Measurements from ENCODE around the gene HVCN1. TPM values are rescaled to one million over a fixed set of nuclear protein-coding genes. Genes with fewer than 3 reads are reported as not detected.

HVCN1 gene
- total RNA-seq, 2 donors from 2014 or later, result 0.66 to 1.3 TPM

DNA sequence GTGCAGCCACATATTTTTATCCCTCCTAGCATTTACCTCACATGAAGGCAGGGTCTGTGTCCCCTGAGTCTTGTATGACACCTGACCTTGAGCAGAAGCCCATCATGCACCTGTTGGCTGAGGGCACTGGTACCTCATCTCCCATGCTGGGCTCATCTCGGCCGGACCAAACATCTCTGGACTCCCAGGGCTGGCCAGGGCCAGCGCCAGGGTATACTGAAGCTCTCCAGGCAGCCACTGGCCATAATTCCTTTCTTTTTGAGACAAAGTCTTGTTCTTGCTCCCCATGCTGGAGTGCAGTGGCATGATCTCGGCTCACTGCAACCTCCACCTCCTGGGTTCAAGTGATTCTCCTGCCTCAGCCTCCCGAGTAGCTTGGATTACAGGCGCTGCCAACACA, 22.0 kb downstream of the HVCN1 start:
- TF ChIP-seq POLR2A (IDR thresholded peaks at IDR 0.05), result no peak
- TF ChIP-seq, protein P1, sequence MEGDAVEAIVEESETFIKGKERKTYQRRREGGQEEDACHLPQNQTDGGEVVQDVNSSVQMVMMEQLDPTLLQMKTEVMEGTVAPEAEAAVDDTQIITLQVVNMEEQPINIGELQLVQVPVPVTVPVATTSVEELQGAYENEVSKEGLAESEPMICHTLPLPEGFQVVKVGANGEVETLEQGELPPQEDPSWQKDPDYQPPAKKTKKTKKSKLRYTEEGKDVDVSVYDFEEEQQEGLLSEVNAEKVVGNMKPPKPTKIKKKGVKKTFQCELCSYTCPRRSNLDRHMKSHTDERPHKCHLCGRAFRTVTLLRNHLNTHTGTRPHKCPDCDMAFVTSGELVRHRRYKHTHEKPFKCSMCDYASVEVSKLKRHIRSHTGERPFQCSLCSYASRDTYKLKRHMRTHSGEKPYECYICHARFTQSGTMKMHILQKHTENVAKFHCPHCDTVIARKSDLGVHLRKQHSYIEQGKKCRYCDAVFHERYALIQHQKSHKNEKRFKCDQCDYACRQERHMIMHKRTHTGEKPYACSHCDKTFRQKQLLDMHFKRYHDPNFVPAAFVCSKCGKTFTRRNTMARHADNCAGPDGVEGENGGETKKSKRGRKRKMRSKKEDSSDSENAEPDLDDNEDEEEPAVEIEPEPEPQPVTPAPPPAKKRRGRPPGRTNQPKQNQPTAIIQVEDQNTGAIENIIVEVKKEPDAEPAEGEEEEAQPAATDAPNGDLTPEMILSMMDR (IDR thresholded peaks at IDR 0.05), result no peak
- Histone ChIP-seq H3K36me3 (replicated peaks in 1 of 2; ENCODE audit: insufficient read depth in 1 of 2, low read depth in 2 of 2) (no peaks in the 10 kb centered on the region), H3K9me3 (no peaks in the 10 kb centered on the region), H3K27me3 (no peaks in the 10 kb centered on the region), H3K4me3 (no peak overlapping the region), H3K4me1 (no peaks in the 10 kb centered on the region), H3K27ac (no peak overlapping the region)
- no peak for DNase-seq
- ATAC-seq, result no peak
- WGBS, 2 donors, result 89 to 91% methylated on average over 6 of the region's 6 CpGs
- intact Hi-C loops (cut with DNase I), result no loop called here

DNA sequence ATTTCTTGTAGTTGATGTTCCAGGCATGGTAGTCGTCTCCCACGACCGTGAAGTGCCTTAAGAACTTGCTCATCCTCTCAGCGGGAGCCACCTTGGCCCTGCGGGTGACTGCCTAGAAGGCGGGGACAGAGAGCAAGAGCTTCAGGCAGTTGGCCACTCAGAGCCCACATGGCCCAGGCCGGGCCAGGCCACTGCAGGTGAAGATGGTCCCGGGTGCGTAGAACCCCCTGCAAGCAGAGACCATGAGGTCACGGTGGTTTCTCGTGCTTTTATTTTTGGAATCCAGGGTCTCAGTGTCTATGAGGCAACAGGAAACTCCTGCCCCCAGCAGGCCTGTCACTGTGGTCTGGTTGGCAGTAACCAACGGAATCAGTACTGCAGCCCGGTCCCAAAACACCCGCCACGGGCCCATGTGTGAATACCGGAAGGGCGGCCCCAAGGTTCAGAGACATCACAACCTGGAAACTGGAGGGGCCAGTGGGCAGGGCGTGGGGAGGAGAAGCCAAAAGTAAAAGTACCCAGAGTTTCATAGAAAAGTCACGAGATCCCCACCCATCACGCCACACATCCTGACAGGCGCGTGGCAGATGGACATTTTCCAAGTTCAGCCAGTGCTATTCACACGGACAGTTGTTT, 27.5 kb downstream of the HVCN1 start:
- no peak overlapping the region for H3K4me3 ChIP-seq
- no peaks in the 10 kb centered on the region for H3K36me3 ChIP-seq (replicated peaks in 1 of 2; ENCODE audit: insufficient read depth in 1 of 2, low read depth in 2 of 2)
- no peak for TF ChIP-seq POLR2A (IDR thresholded peaks at IDR 0.05)
- TF ChIP-seq, protein P1 (IDR thresholded peaks at IDR 0.05), result no peak
- no peaks in the 10 kb centered on the region for H3K4me1 ChIP-seq
- intact Hi-C loops (cut with DNase I), result no loop called here
- DNase-seq (peak in 2 of 4 donors; percentile 21 to 26), ATAC-seq (no peak)
- H3K27me3 ChIP-seq, result no peaks in the 10 kb centered on the region
- H3K9me3 ChIP-seq, result no peaks in the 10 kb centered on the region
- no peak overlapping the region for H3K27ac ChIP-seq
- WGBS, 2 donors, result 59 to 71% methylated on average over 16 to 18 of the region's 23 CpGs

DNA sequence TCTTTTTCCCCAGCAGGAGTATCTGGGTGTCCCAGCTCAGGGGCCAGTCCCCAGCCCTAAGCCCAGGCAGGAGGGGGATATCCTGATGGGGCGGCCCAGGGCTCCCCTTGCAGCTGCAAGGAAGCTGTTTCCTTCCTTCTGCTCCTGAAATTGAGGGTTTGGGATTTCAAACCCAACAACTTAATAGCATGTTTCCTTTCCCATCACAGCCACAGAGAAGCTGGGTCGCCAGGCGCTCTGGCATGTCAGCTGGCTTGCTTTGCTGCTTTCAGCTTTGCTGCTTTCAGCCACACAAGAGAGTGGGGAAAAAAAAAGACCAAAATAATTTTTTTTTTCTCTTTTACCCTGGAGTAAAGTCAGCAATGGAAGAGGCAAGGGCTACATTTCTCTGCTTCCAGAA, 30.0 kb downstream of the HVCN1 start:
- Histone ChIP-seq H3K4me3 (no peak overlapping the region), H3K27me3 (no peaks in the 10 kb centered on the region), H3K4me1 (no peaks in the 10 kb centered on the region), H3K9me3 (no peaks in the 10 kb centered on the region), H3K36me3 (replicated peaks in 1 of 2; ENCODE audit: insufficient read depth in 1 of 2, low read depth in 2 of 2) (no peaks in the 10 kb centered on the region), H3K27ac (no peak overlapping the region)
- WGBS, 2 donors, result 70 to 82% methylated on average over 3 of the region's 3 CpGs
- TF ChIP-seq POLR2A (IDR thresholded peaks at IDR 0.05), result no peak
- TF ChIP-seq, protein P1 (IDR thresholded peaks at IDR 0.05), result no peak
- intact Hi-C loops (cut with DNase I), result no loop called here
- DNase-seq (no peak), ATAC-seq (no peak)

DNA sequence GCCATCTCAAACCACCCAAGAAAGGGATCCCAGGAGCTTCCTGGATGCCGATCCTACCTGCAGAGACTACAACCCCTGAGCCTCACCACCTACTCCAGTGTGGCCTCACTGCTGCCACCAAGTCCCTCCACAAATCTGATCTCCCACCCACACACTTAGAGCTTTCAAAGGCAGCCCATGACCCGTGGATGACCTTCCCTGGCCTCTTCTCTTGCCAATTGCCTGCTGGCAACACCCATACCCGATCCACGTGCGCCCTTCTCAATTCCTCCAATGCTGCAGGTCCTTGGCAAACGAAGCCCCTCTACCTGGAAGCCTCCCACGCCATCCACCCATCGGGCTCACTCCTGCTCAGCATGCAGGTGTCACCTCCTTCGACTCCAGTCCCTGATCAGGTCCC, 30.7 kb downstream of the HVCN1 start:
- no peak for TF ChIP-seq POLR2A (IDR thresholded peaks at IDR 0.05)
- TF ChIP-seq, protein P1 (IDR thresholded peaks at IDR 0.05), result no peak
- intact Hi-C loops (cut with DNase I), result no loop called here
- DNase-seq (no peak), ATAC-seq (no peak)
- 62 to 66% methylated on average over 9 of the region's 9 CpGs for WGBS, 2 donors
- no peak overlapping the region for H3K27ac ChIP-seq
- no peaks in the 10 kb centered on the region for H3K27me3 ChIP-seq
- H3K9me3 ChIP-seq, result no peaks in the 10 kb centered on the region
- H3K36me3 ChIP-seq (replicated peaks in 1 of 2; ENCODE audit: insufficient read depth in 1 of 2, low read depth in 2 of 2), result no peaks in the 10 kb centered on the region
- no peak overlapping the region for H3K4me3 ChIP-seq
- H3K4me1 ChIP-seq, result no peaks in the 10 kb centered on the region

DNA sequence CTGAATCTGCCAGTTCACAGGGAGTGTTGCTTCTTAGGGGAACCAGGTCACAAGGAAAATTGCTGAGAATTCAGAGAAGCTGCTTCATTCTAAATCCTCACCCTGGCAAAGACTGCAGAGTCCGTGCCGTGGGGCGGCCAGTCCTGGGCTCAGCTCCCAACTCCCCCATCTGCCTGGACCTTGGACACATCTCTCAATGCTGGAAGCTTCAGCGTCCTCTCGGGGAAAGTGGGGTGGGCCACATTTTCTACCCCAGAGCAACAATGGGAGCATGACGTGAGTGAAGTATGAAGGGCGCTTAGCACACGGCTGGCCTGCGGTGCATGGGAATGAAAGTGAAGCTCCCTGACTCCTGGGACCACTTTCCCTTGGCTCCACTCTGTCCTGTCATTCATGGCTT, 31.2 kb downstream of the HVCN1 start:
- Histone ChIP-seq H3K4me1 (no peaks in the 10 kb centered on the region), H3K27ac (no peak overlapping the region), H3K27me3 (no peaks in the 10 kb centered on the region), H3K36me3 (replicated peaks in 1 of 2; ENCODE audit: insufficient read depth in 1 of 2, low read depth in 2 of 2) (no peaks in the 10 kb centered on the region), H3K9me3 (no peaks in the 10 kb centered on the region), H3K4me3 (no peak overlapping the region)
- WGBS, 2 donors, result 81 to 83% methylated on average over 9 of the region's 9 CpGs
- intact Hi-C loops (cut with DNase I), result no loop called here
- no peak for TF ChIP-seq POLR2A (IDR thresholded peaks at IDR 0.05)
- TF ChIP-seq, protein P1 (IDR thresholded peaks at IDR 0.05), result no peak
- DNase-seq, result no peak
- no peak for ATAC-seq

Data from body of pancreas (tissue), 4 donors.